Epithelial cell of proximal tubule (primary cell): ENCODE data around the gene DMD. TPM values are rescaled to one million over a fixed set of nuclear protein-coding genes. Genes with fewer than 3 reads are reported as not detected.

Experiments
- DNase-seq: peaks from one replicate; pipeline ENCODE4 v3.0.0-alpha.2; 2011; ENCODE audit warnings: low read depth
- H3K4me3 ChIP-seq: 2 replicates; pipeline ENCODE4 v1.5.1; 2011; ENCODE audit warnings: low read depth, mild to moderate bottlenecking, low read length
- CTCF ChIP-seq: conservative IDR thresholded peaks from 2 replicates; pipeline ENCODE4 v1.5.1; 2012; ENCODE audit warnings: low read depth, mild to moderate bottlenecking, low read length
- total RNA-seq: library from RNA; depleted of rRNA; stranded (reverse); fragments of >200 nt; gene quantifications from 2 replicates; pipeline ENCODE4 v1.2.3, GENCODE V29; 2015

The DMD gene
- total RNA-seq, 1 donor from 2014 or later, result 1.3 TPM

GRCh38 chrX:32591589-32591988, 619.8 kb downstream of the DMD start:
- TF ChIP-seq CTCF, result no peak
- no peak for DNase-seq
- no peak overlapping the region for H3K4me3 ChIP-seq

- no peak for TF ChIP-seq CTCF
- no peak overlapping the region for H3K4me3 ChIP-seq
- DNase-seq, result no peak
Observed at GRCh38 chrX:32582729-32583128, 628.6 kb downstream of the DMD start.

- no peak overlapping the region for H3K4me3 ChIP-seq
- no peak for DNase-seq
- no peak for TF ChIP-seq CTCF
Observed at GRCh38 chrX:32576885-32577284, 634.5 kb downstream of the DMD start.

GRCh38 chrX:32572644-32573043, 638.7 kb downstream of the DMD start:
- TF ChIP-seq CTCF, result no peak
- H3K4me3 ChIP-seq, result no peak overlapping the region
- no peak for DNase-seq

GRCh38 chrX:32571579-32571978, 639.8 kb downstream of the DMD start:
- TF ChIP-seq CTCF, result no peak
- H3K4me3 ChIP-seq, result no peak overlapping the region
- DNase-seq, result no peak

- no peak overlapping the region for H3K4me3 ChIP-seq
Observed at GRCh38 chrX:32562261-32562660, 649.1 kb downstream of the DMD start.

More at GRCh38 chrX:32562261-32562660, 649.1 kb downstream of the DMD start:
- DNase-seq, result no peak
- no peak for TF ChIP-seq CTCF
